Ovary (tissue), 9 donors: Measurements from ENCODE around the gene DNAJB11. TPM values are rescaled to one million over a fixed set of nuclear protein-coding genes. Genes with fewer than 3 reads are reported as not detected.
"Not testable (repeated sequence)": the region's sequence is repeated elsewhere in the genome, so short reads cannot be mapped to it uniquely, and the experiment has no call there.

Experiments used
- DNase-seq, 5 donors: peaks; one replicate each; pipeline ENCODE4 v3.0.0-alpha.2; 2019 to 2020
- H3K27ac ChIP-seq, 2 donors: fragments of 200-600 bp; one replicate each; pipeline versions ENCODE4 v1.5.1 to v1.8.0; 2019 to 2022
- H3K27me3 ChIP-seq: fragments of 200-600 bp; one replicate; pipeline ENCODE4 v1.8.0; 2022
- H3K36me3 ChIP-seq: fragments of 200-600 bp; sonication (generic); one replicate; pipeline ENCODE4 v1.5.1; 2019
- H3K4me1 ChIP-seq: one replicate; pipeline ENCODE4 v1.8.1; 2013; ENCODE audit warnings: mild to moderate bottlenecking, moderate library complexity; ENCODE audit not compliant: insufficient read depth
- H3K4me3 ChIP-seq: fragments of 200-600 bp; sonication (generic); one replicate; pipeline ENCODE4 v1.5.1; 2017
- H3K9me3 ChIP-seq, 2 donors: fragments of 200-600 bp in 1 of 2; sonication (generic) in 1 of 2; one replicate each; pipeline versions ENCODE4 v1.5.1 to v1.8.1; 2013 to 2019; ENCODE audit warnings: mild to moderate bottlenecking in 1 of 2, moderate library complexity in 1 of 2
- EP300 ChIP-seq: sonication (generic); formaldehyde crosslinking; IDR thresholded peaks from one replicate; pipeline ENCODE4 v1.6.1; 2017; ENCODE audit warnings: antibody characterized with exemption
- POLR2A ChIP-seq: fragments of 450-650 bp; IDR thresholded peaks from one replicate; pipeline ENCODE4 v1.6.1; 2017; ENCODE audit warnings: antibody characterized with exemption, mild to moderate bottlenecking, moderate library complexity
- WGBS, 3 donors: extraction: QIAGEN DNeasy Blood & Tissue Kit in 1 of 3; methylation state at CpG; one replicate each; pipeline versions ENCODE4 v1.1.5 to v1.1.7; 2013 to 2017; 5-methylcytosine and 5-hydroxymethylcytosine counted together
- intact Hi-C, 4 donors: fragments of 100-400 bp; cut with DNase I; formaldehyde crosslinking; loops; one replicate each; pipeline versions ENCODE4 v1.11.0 to v1.15.1; 2022 to 2023
- polyA plus RNA-seq, 2 donors: library from polyadenylated mRNA; stranded (reverse); fragments of 200-250 nt in 1 of 2; fragments of 350-450 nt in 1 of 2; fragmentation: Illumina TruSeq in 1 of 2; extraction: RNeasy Lipid Tissue Mini Kit (QIAGEN cat#74804) in 1 of 2; gene quantifications; one replicate each; pipeline ENCODE4 v1.2.3, GENCODE V29; 2013 to 2014
- total RNA-seq, 7 donors: library from RNA; depleted of rRNA in 2 of 7; stranded (reverse); fragments of >200 nt in 2 of 7; fragmentation: NEBNext Ultra II Directional in 3 of 7; extraction: Animal tissue kit (Norgen Biotek cat#: 25700) in 3 of 7; gene quantifications; one replicate each; pipeline versions ENCODE4 v1.1.0 to v1.2.4, GENCODE V29; 2016 to 2023
- TF ChIP-seq, protein P1 (sequence below), 3 donors: fragments of 450-650 bp in 2 of 3; fragments of 200-600 bp in 1 of 3; IDR thresholded peaks; one replicate each; pipeline versions ENCODE4 v1.5.1 to v1.8.0; 2016 to 2022; ENCODE audit warnings: antibody characterized with exemption in 3 of 3, mild to moderate bottlenecking in 1 of 3
- donor health status: DM: no; HTN: no; CAD: no; lungs with moderate emphysema.
- donor health status: DM: no; HTN: no; CAD: no.
- donor health status: Bipolar disorder and iron deficiency.
- donor health status: DM: yes; HTN: yes; CAD: no.
- donor health status: DM: no; HTN: no; CAD: no.
- donor health status: DM: yes; HTN: yes; CAD: no.

The DNAJB11 gene
- total and polyA plus RNA-seq, 9 donors = 17.7 to 38.2 (median 23.8) TPM

DNA sequence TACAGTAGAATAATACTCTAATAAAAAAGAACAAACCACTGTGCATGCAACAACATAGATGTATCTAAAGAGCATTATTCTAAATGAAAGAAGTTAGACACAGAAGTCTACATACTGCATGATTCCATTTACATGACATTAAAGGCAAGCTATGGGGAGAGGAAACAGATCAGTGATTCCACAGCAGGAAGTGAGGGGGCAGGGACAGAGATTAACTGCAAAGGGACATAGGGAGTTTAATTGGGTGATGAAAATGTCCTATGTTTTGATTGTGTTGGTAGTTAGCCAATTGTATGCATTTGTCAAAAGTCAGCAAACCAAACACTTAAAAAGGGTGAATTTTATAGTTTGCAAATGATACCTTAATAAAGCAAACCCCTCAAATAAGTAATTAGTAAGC lies 40.1 kb upstream of the DNAJB11 start:
- Histone ChIP-seq H3K9me3 (no peaks in the 10 kb centered on the region), H3K27ac (no peak overlapping the region), H3K4me1 (no peaks in the 10 kb centered on the region), H3K4me3 (no peak overlapping the region), H3K27me3 (no peaks in the 10 kb centered on the region), H3K36me3 (no peaks in the 10 kb centered on the region)
- DNase-seq = no peak
- intact Hi-C loops = loop anchor here in 2 of 4 donors (5.0 to 10.0 kb wide), 2 partner anchors 546 to 558 kb away; no protein-coding TSS in a partner anchor
- TF ChIP-seq EP300 (no peak), POLR2A (no peak)
- TF ChIP-seq, protein P1, sequence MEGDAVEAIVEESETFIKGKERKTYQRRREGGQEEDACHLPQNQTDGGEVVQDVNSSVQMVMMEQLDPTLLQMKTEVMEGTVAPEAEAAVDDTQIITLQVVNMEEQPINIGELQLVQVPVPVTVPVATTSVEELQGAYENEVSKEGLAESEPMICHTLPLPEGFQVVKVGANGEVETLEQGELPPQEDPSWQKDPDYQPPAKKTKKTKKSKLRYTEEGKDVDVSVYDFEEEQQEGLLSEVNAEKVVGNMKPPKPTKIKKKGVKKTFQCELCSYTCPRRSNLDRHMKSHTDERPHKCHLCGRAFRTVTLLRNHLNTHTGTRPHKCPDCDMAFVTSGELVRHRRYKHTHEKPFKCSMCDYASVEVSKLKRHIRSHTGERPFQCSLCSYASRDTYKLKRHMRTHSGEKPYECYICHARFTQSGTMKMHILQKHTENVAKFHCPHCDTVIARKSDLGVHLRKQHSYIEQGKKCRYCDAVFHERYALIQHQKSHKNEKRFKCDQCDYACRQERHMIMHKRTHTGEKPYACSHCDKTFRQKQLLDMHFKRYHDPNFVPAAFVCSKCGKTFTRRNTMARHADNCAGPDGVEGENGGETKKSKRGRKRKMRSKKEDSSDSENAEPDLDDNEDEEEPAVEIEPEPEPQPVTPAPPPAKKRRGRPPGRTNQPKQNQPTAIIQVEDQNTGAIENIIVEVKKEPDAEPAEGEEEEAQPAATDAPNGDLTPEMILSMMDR (IDR thresholded peaks at IDR 0.05) = no peak

DNA sequence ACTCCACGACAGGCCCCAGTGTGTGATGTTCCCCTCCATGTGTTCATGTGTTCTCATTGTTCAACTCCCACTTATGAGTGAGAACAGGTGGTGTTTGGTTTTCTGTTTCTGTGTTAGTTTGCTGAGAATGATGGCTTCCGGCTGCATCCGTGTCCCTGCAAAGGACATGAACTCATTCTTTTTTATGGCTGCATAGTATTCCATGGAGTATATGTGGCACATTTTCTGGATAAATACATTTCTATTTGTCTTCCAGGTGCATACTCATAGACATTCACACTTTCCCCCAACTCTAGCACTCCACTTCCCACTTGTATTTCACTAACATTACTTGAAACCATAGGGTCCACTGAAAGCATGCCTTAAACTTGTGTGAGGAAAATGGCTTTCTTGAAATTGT lies 38.8 kb upstream of the DNAJB11 start:
- intact Hi-C loops = loop anchor here in 2 of 4 donors (5.0 to 10.0 kb wide), 2 partner anchors 547 to 559 kb away; no protein-coding TSS in a partner anchor

DNA sequence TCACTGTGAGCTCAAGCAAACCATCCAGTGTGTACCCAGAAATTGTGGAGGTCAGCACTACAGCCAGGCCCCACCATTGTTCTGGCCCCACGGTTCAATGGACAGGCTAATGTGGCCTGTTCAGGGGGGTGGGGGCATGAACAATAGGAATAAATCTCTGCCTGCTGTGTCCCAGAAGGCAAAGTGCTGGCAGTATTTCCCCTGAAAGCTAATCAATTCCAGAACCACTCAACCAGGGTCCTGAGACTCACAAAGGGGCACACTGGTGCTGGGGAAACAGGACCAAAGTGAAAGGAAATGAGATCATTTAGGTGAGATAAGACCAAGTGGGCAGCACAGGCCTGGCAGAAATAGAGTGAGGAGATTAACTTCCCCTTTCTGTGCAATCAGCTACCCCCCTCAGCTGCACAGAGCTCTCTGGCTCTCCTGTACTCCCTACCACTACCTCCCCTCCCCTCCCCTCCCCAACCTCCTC lies 37.9 kb upstream of the DNAJB11 start:
- Histone ChIP-seq H3K4me1 (no peaks in the 10 kb centered on the region), H3K9me3 (no peaks in the 10 kb centered on the region), H3K27me3 (no peaks in the 10 kb centered on the region)

More for the DNA sequence above, 38.8 kb upstream of the DNAJB11 start:
- H3K4me3 ChIP-seq, H3K27ac ChIP-seq, H3K36me3 ChIP-seq, DNase-seq, H3K9me3 ChIP-seq, H3K27me3 ChIP-seq, H3K4me1 ChIP-seq: not testable (repeated sequence)
- WGBS, 3 donors = 82 to 87% (median 84%) methylated on average over 3 of the region's 3 CpGs

DNA sequence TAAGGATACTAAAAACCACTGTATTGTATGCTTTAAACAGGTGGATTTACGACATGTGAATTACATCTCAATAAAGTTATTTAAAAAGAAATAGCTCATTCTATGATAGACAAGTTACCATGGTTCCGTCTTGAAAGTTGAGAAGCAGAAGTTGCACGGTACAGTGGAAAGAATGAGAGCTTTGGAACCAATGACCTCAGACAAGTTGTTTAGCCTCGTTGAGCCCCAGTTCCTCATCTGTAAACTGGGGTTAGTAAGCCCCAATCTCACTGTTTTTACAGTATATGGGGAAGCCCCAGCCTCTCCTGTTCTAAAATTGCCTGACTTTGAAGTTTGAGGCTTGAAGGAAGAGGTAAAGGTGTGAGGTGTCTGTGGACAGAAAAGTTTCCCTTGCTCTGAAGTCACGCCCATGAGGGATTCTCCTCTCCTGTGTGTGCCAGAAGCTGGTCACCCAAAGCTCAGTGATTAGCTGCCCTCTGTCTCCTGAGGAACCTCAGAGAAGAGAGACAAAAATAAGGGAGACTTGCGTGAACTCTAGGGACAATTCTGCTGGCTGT lies 36.3 kb upstream of the DNAJB11 start:
- Histone ChIP-seq H3K9me3 (no peaks in the 10 kb centered on the region), H3K27me3 (no peaks in the 10 kb centered on the region), H3K27ac (no peak overlapping the region), H3K4me3 (no peak overlapping the region), H3K4me1 (no peaks in the 10 kb centered on the region), H3K36me3 (no peaks in the 10 kb centered on the region)
- no peak for DNase-seq
- intact Hi-C loops = loop anchor here in 2 of 4 donors (5.0 to 10.0 kb wide), 2 partner anchors 549 to 562 kb away; no protein-coding TSS in a partner anchor
- 84 to 88% (median 84%) methylated on average over 6 of the region's 6 CpGs for WGBS, 3 donors
- TF ChIP-seq POLR2A = no peak
- no peak for TF ChIP-seq EP300
- TF ChIP-seq, protein P1 (IDR thresholded peaks at IDR 0.05) = no peak

More for the DNA sequence above, 37.9 kb upstream of the DNAJB11 start:
- intact Hi-C loops = loop anchor here in 2 of 4 donors (5.0 to 10.0 kb wide), 2 partner anchors 548 to 560 kb away; no protein-coding TSS in a partner anchor
- H3K36me3 ChIP-seq = no peaks in the 10 kb centered on the region
- no peak overlapping the region for H3K4me3 ChIP-seq
- DNase-seq = no peak
- H3K27ac ChIP-seq = no peak overlapping the region
- TF ChIP-seq EP300 = no peak
- 36 to 57% (median 46%) methylated on average over 1 of the region's 1 CpG for WGBS, 3 donors

DNA sequence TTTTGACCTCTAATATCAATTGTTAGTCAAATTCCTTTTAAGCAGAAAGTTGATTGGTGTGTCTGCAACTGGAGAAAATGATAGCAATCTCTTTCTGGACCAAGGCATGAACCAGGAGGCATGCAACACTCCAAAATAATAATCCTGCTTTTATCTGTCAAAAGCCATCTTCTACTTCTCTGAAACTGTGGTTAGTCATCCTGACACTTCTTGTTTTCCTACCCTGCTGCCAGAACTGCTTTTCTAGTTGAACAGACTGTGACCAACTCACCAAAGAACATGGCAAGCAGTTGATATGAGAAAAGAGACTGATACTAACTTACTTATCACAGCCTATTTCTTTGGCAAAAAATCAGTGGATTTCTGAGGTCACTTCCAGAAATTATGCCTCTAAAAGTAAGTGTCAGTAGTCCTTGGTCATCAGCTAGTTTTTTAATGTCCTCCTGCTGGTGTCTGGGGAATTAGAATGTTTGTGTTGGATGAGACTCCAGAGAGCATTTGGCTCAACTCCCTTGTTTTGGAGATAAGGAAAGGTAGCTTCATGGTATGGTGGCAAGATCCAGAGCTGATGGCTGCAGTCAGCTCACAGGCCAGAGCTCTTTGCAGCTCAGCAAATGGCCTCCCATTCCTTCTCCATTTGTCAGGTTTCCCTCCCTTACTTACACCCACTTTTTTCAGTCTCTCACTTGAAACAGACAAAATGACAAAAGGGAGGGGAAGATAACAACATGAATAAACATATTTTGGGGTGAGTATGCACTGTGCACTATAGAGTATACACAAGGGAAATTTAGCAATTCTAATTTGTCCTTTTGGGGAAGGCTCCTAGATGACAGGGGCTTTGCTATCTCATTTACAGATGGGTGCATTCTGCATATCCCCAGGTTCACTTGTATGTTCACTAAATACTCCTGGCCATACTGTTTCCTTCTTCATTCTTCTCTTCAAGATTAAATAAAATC lies 33.4 kb upstream of the DNAJB11 start:
- no peaks in the 10 kb centered on the region for H3K9me3 ChIP-seq
- intact Hi-C loops = loop anchor here in 3 of 4 donors (5.0 to 10.0 kb wide), 3 partner anchors 275 to 552 kb away; no protein-coding TSS in a partner anchor
- DNase-seq = no peak
- H3K27ac ChIP-seq = no peak overlapping the region
- H3K27me3 ChIP-seq = no peaks in the 10 kb centered on the region
- no peaks in the 10 kb centered on the region for H3K36me3 ChIP-seq
- TF ChIP-seq POLR2A = no peak
- TF ChIP-seq, protein P1 (IDR thresholded peaks at IDR 0.05) = no peak
- TF ChIP-seq EP300 = no peak
- no peak overlapping the region for H3K4me3 ChIP-seq
- no peaks in the 10 kb centered on the region for H3K4me1 ChIP-seq
